LNCaP clone FGC (cell line): Measurements from ENCODE around the gene ZNF827.

Experiments used
- DNase-seq: peaks from one replicate; pipeline ENCODE4 v3.0.0-alpha.2; 2011; ENCODE audit warnings: low read depth
- H3K4me3 ChIP-seq: 2 replicates; pipeline ENCODE4 v1.5.1; 2011; ENCODE audit warnings: mild to moderate bottlenecking, low read depth, low read length, control low read depth
- TF ChIP-seq, protein P1 (sequence below): IDR thresholded peaks from 2 replicates; pipeline ENCODE4 v1.5.1; 2012; ENCODE audit warnings: mild to moderate bottlenecking; ENCODE audit not compliant: control insufficient read depth, insufficient read depth; ENCODE audit errors: extremely low read depth

The ZNF827 gene

DNA sequence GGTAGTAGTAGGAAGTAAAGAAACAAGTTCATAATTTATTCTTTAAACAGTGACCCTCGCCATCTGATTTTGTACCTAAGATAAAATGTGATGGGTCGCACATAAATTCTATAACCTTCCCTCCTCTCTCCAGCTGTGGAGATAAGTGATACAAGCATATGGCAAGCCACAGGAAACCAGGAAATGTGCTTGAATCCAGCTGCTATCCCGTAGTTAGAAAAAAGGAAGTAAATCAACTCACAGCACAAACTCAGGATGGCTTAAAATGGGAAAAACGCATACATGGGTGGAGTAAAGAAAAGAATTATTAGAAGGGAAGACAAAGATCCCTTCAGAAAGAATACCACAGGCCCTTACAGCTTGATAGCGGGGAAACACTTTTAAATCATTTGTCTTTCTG is 78.2 kb downstream of the ZNF827 start:
- no peak overlapping the region for H3K4me3 ChIP-seq
- TF ChIP-seq, protein P1, sequence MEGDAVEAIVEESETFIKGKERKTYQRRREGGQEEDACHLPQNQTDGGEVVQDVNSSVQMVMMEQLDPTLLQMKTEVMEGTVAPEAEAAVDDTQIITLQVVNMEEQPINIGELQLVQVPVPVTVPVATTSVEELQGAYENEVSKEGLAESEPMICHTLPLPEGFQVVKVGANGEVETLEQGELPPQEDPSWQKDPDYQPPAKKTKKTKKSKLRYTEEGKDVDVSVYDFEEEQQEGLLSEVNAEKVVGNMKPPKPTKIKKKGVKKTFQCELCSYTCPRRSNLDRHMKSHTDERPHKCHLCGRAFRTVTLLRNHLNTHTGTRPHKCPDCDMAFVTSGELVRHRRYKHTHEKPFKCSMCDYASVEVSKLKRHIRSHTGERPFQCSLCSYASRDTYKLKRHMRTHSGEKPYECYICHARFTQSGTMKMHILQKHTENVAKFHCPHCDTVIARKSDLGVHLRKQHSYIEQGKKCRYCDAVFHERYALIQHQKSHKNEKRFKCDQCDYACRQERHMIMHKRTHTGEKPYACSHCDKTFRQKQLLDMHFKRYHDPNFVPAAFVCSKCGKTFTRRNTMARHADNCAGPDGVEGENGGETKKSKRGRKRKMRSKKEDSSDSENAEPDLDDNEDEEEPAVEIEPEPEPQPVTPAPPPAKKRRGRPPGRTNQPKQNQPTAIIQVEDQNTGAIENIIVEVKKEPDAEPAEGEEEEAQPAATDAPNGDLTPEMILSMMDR: no peak
- no peak for DNase-seq

DNA sequence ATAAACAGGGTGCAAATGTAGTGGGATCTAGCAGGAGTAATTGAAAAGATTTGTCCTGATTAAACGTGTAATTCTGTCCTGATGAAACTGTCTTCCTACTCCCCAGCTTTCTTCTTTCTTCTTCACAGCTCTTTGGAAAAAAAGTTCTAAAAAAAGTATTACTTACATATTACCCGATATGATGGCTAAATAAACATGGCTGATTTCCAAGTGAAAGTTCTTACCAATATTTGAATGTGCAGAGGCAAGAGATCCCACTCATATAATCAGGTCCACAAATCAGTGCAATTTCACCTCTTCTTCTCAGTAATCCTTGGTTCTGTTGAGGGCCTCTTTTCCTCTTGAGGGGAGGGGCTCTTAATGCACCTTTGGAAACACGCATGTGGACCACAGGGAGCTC is 78.7 kb downstream of the ZNF827 start:
- no peak overlapping the region for H3K4me3 ChIP-seq
- TF ChIP-seq, protein P1: no peak
- DNase-seq: no peak

DNA sequence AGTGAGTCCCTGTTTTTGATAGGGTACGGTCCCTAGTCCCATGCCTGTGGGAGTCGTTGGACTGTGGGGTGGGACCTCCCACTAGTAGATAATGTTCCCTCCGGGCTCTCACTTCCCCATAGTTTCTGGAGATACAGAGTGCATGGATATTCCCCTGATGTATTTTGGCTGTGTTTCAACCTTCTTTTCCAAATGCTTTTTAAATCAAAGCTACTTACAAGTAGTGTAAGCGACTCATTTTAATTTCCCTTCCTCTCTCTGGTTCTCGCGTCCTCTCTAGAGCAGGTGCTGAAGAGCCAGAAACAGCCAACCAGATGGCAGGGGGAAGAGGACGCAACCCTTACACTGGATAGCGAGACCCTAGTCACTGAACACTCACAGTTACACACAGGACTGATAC is 79.2 kb downstream of the ZNF827 start:
- TF ChIP-seq, protein P1: no peak
- no peak for DNase-seq

DNA sequence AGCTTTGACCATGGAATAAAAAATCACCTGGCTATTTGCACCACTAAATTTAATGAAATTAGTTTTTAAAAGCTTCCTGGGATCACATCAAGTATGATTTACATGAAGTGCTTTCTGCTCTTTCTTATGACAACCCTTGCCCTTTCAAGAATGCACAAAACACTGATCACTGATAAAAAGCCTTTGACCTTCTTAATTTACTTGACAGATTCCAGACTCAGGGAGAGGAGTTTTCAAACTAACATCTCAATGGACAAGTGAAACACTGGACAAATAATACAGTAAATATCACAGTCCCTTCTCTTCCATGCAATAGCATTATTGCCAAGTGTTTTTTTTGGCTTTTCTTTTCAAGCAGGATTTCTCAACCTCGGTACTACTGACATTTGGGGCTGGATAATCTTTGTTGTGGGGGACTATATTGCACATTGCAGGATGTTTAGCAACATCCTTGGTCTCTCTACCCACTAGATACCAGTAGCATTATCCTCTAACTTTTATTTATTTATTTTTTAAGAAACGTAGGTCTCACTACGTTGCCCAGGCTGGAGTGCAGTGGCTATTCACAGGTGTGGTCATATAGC is 86.3 kb downstream of the ZNF827 start:
- no peak for DNase-seq
- TF ChIP-seq, protein P1: no peak

More for the DNA sequence above, 79.2 kb downstream of the ZNF827 start:
- H3K4me3 ChIP-seq: no peak overlapping the region

DNA sequence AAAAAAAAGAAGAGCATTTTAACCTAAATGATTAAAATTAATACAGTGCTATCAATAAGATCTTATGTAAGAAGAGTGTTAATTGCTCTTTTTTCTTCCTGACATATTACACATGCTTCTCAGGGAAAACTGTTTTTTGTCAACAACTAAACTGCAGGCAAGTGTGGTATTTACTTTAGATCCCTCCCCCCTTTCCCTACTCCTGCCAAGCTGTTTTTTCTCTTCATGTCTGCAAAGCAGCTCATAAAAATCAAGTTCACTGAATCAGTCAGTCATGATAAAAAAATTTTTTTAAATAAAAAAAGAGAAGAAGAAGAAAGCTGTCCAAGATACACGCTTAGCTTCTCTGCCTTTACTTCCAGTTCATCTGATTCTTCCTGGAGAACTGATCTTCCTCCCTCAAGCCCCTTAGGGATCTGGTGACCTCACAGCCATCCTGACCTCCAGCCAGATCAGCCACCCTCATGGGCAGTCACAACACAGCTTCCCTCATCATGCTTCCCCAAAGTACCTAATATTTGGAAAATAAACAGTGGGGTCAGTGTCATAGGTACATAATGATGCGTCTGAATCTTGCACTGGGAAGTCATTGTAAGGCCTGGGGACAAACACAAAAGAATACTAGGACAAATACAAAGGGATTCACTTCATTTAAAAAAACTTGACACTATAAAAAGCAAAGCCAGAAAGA is 87.0 kb downstream of the ZNF827 start:
- no peak overlapping the region for H3K4me3 ChIP-seq
- no peak for DNase-seq
- TF ChIP-seq, protein P1: no peak

More for the DNA sequence above, 86.3 kb downstream of the ZNF827 start:
- H3K4me3 ChIP-seq: no peak overlapping the region

DNA sequence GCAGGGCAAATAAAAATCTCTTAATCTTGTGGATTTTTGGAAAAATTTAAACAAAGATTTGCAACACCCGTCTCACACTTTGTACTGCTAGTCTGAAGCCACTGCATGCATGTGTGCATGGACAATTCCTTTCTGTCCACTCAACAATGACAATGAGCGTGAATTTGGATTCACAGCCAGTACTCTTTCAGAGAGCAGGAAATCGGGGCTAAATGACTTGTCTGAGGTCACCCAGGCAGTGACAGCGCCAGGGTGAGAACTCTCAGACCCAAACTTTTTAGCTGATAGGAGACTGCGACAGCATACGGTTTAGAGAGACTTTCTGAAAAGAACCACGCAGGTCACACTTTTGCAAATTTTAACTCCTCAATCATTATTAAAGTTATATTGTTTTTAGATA is 90.9 kb downstream of the ZNF827 start:
- TF ChIP-seq, protein P1: no peak
- no peak overlapping the region for H3K4me3 ChIP-seq
- DNase-seq: no peak

DNA sequence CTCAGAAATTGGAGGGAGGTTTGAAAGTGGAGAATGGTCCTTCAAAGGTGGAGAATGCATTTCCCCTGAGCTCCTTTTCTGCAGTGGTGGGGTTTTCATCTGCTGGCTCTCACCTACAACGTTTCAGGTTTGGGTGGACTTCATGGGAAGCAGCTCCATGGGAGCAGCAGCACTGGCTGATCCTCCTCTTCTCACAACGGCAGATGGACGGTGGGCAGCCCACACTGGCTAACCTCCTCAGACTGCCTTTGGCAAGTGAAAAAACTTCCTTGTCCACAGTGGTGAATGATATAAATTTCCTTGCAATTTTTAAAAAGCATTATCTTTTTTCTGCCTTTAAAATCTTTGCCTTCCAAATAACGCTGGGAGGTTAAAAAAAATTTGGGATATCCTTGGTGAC is 93.5 kb downstream of the ZNF827 start:
- H3K4me3 ChIP-seq: no peak overlapping the region
- TF ChIP-seq, protein P1: no peak
- DNase-seq: no peak
